ENCODE data around the gene YWHAG.
"Not testable (repeated sequence)": the region's sequence is repeated elsewhere in the genome, so short reads cannot be mapped to it uniquely, and the experiment has no call there.

The YWHAG gene

GRCh38 chr7:76346778-76347177 is 12.0 kb downstream of the YWHAG start:
- no peak for DNase-seq

GRCh38 chr7:76346097-76346496 is 12.7 kb downstream of the YWHAG start:
- DNase-seq: no peak

GRCh38 chr7:76343931-76344321 is 14.9 kb downstream of the YWHAG start:
- DNase-seq: no peak

- DNase-seq: no peak
Measured at GRCh38 chr7:76343294-76343930, 15.4 kb downstream of the YWHAG start.

GRCh38 chr7:76342222-76342621 is 16.6 kb downstream of the YWHAG start:
- DNase-seq: no peak

- DNase-seq: no peak
Measured at GRCh38 chr7:76340617-76341131, 18.1 kb downstream of the YWHAG start.

- DNase-seq: no peak
Measured at GRCh38 chr7:76338298-76339084, 20.3 kb downstream of the YWHAG start.

- DNase-seq: no peak
Measured at GRCh38 chr7:76337147-76337546, 21.6 kb downstream of the YWHAG start.

GRCh38 chr7:76336094-76336493 is 22.7 kb downstream of the YWHAG start:
- no peak for DNase-seq

GRCh38 chr7:76335417-76335816 is 23.4 kb downstream of the YWHAG start:
- not testable (repeated sequence) for DNase-seq

- no peak for DNase-seq
Measured at GRCh38 chr7:76334320-76334967, 24.3 kb downstream of the YWHAG start.

GRCh38 chr7:76333511-76334101 is 25.2 kb downstream of the YWHAG start:
- no peak for DNase-seq

- DNase-seq: no peak
Measured at GRCh38 chr7:76332078-76332477, 26.7 kb downstream of the YWHAG start.

- DNase-seq: no peak
Measured at GRCh38 chr7:76330673-76331072, 28.1 kb downstream of the YWHAG start.

- no peak for DNase-seq
Measured at GRCh38 chr7:76330261-76330660, 28.5 kb downstream of the YWHAG start.

GRCh38 chr7:76329479-76329878 is 29.3 kb downstream of the YWHAG start:
- no peak for DNase-seq

- no peak for DNase-seq
Measured at GRCh38 chr7:76328389-76328788, 30.4 kb downstream of the YWHAG start.

GRCh38 chr7:76327610-76328009 is 31.2 kb downstream of the YWHAG start:
- no peak for DNase-seq

- DNase-seq: no peak
Measured at GRCh38 chr7:76326646-76327233, 32.1 kb downstream of the YWHAG start.

GRCh38 chr7:76325811-76326210 is 33.0 kb downstream of the YWHAG start:
- no peak for DNase-seq

GRCh38 chr7:76325092-76325491 is 33.7 kb downstream of the YWHAG start:
- no peak for DNase-seq

GRCh38 chr7:76318488-76319353 is 40.1 kb downstream of the YWHAG start:
- DNase-seq: peak; percentile 66
